NCI-H2227 (cell line): ENCODE measurements around the gene CELF6.

Source experiments
- DNase-seq: peaks from one replicate; lab custom pipeline; 2025; ENCODE audit not compliant: unreplicated experiment; lab: John Stamatoyannopoulos, UW

Gene CELF6

GRCh38 chr15:72319985-72320671 is at the start of gene CELF6:
TSS of gene CELF6 (minus strand) at chr15:72320157. CDS start at chr15:72319874, 283 bp downstream.
- DNase-seq: peak; percentile 95

GRCh38 chr15:72368899-72369298 is 48.9 kb upstream of the CELF6 start:
- DNase-seq: no peak

GRCh38 chr15:72368325-72368724 is 48.4 kb upstream of the CELF6 start:
- no peak for DNase-seq

GRCh38 chr15:72365844-72366243 is 45.9 kb upstream of the CELF6 start:
- DNase-seq: no peak

- no peak for DNase-seq
Observed at GRCh38 chr15:72361176-72361575, 41.2 kb upstream of the CELF6 start.

- DNase-seq: no peak
Observed at GRCh38 chr15:72358650-72359171, 38.8 kb upstream of the CELF6 start.

- no peak for DNase-seq
Observed at GRCh38 chr15:72358121-72358520, 38.2 kb upstream of the CELF6 start.

- no peak for DNase-seq
Observed at GRCh38 chr15:72354496-72354895, 34.5 kb upstream of the CELF6 start.

- no peak for DNase-seq
Observed at GRCh38 chr15:72353266-72353665, 33.3 kb upstream of the CELF6 start.

GRCh38 chr15:72345806-72346205 is 25.8 kb upstream of the CELF6 start:
- no peak for DNase-seq

- DNase-seq: no peak
Observed at GRCh38 chr15:72345280-72345679, 25.3 kb upstream of the CELF6 start.

GRCh38 chr15:72344602-72345001 is 24.6 kb upstream of the CELF6 start:
- no peak for DNase-seq

- peak; percentile 2 for DNase-seq
Observed at GRCh38 chr15:72342385-72342784, 22.4 kb upstream of the CELF6 start.

- peak; percentile 46 for DNase-seq
Observed at GRCh38 chr15:72341361-72341760, 21.4 kb upstream of the CELF6 start.

- DNase-seq: no peak
Observed at GRCh38 chr15:72340366-72340765, 20.4 kb upstream of the CELF6 start.

- DNase-seq: no peak
Observed at GRCh38 chr15:72339777-72340177, 19.8 kb upstream of the CELF6 start.

GRCh38 chr15:72338617-72339321 is 18.8 kb upstream of the CELF6 start:
- DNase-seq: no peak

GRCh38 chr15:72338148-72338547 is 18.2 kb upstream of the CELF6 start:
- DNase-seq: no peak

- no peak for DNase-seq
Observed at GRCh38 chr15:72334842-72335241, 14.9 kb upstream of the CELF6 start.

- DNase-seq: no peak
Observed at GRCh38 chr15:72331021-72331420, 11.1 kb upstream of the CELF6 start.

- no peak for DNase-seq
Observed at GRCh38 chr15:72323752-72324151, 3.8 kb upstream of the CELF6 start.

GRCh38 chr15:72319360-72319984 is 485 bp downstream of the CELF6 start:
- DNase-seq: no peak
